ENCODE data around the gene INAVA.
A peak's percentile ranks its signal among the peaks of the same experiment; 100 is the strongest.
"Not testable (repeated sequence)": the region's sequence is repeated elsewhere in the genome, so short reads cannot be mapped to it uniquely, and the experiment has no call there.

Gene INAVA

GRCh38 chr1:200923601-200924000 is 28.9 kb downstream of the INAVA start:
- DNase-seq: no peak

- no peak for DNase-seq
Measured at GRCh38 chr1:200925831-200926230, 31.1 kb downstream of the INAVA start.

- no peak for DNase-seq
Measured at GRCh38 chr1:200929530-200930278, 35.0 kb downstream of the INAVA start.

- DNase-seq: not testable (repeated sequence)
Measured at GRCh38 chr1:200930285-200930684, 35.6 kb downstream of the INAVA start.

- no peak for DNase-seq
Measured at GRCh38 chr1:200931776-200932175, 37.1 kb downstream of the INAVA start.

- DNase-seq: no peak
Measured at GRCh38 chr1:200934676-200935245, 40.1 kb downstream of the INAVA start.

- not testable (repeated sequence) for DNase-seq
Measured at GRCh38 chr1:200935286-200935962, 40.7 kb downstream of the INAVA start.

GRCh38 chr1:200938955-200939354 is 44.3 kb downstream of the INAVA start:
- peak; percentile 79 to 85 for DNase-seq

GRCh38 chr1:200945111-200945510 is 50.4 kb downstream of the INAVA start:
- DNase-seq: no peak

- DNase-seq: no peak
Measured at GRCh38 chr1:200947059-200947566, 52.4 kb downstream of the INAVA start.

- DNase-seq: no peak
Measured at GRCh38 chr1:200949626-200950025, 54.9 kb downstream of the INAVA start.

GRCh38 chr1:200951016-200951415 is 56.3 kb downstream of the INAVA start:
- no peak for DNase-seq

GRCh38 chr1:200954434-200954833 is 59.7 kb downstream of the INAVA start:
- no peak for DNase-seq

- DNase-seq: no peak
Measured at GRCh38 chr1:200958597-200958996, 63.9 kb downstream of the INAVA start.

GRCh38 chr1:200959411-200959921 is 64.8 kb downstream of the INAVA start:
- no peak for DNase-seq

- no peak for DNase-seq
Measured at GRCh38 chr1:200960236-200960947, 65.7 kb downstream of the INAVA start.

- no peak for DNase-seq
Measured at GRCh38 chr1:200960948-200961340, 66.2 kb downstream of the INAVA start.

- DNase-seq: not testable (repeated sequence)
Measured at GRCh38 chr1:200962151-200962550, 67.5 kb downstream of the INAVA start.

GRCh38 chr1:200962631-200963030 is 67.9 kb downstream of the INAVA start:
- no peak for DNase-seq

GRCh38 chr1:200963076-200963475 is 68.4 kb downstream of the INAVA start:
- DNase-seq: no peak

- not testable (repeated sequence) for DNase-seq
Measured at GRCh38 chr1:200963888-200964287, 69.2 kb downstream of the INAVA start.

Data from inflammatory macrophage treated with lipopolysaccharide for 1 hour (primary cell).